Gastroesophageal sphincter (tissue), 4 donors: Measurements from ENCODE around the gene DAB1. TPM values are rescaled to one million over a fixed set of nuclear protein-coding genes. Genes with fewer than 3 reads are reported as not detected.

Experiments used
- ATAC-seq: fragments of 150-250 bp; one replicate; pipeline ENCODE4 v1.9.1; 2016; ENCODE audit warnings: mild to moderate bottlenecking, moderate library complexity
- H3K27ac ChIP-seq, 4 donors: fragments of 200-600 bp; sonication (generic) in 3 of 4; 1 replicate in 3 of 4; 2 replicates in 1 of 4; pipeline ENCODE4 v1.5.1; 2016 to 2019
- H3K27me3 ChIP-seq: fragments of 200-600 bp; sonication (generic); one replicate; pipeline ENCODE4 v1.5.1; 2019
- H3K36me3 ChIP-seq, 2 donors: fragments of 200-600 bp; sonication (generic); one replicate each; pipeline ENCODE4 v1.5.1; 2019; ENCODE audit warnings: control low read depth in 1 of 2
- H3K4me1 ChIP-seq, 3 donors: fragments of 200-600 bp; sonication (generic); 1 replicate in 2 of 3; 2 replicates in 1 of 3; pipeline ENCODE4 v1.5.1; 2016 to 2019; ENCODE audit warnings: control low read depth in 2 of 3
- H3K4me3 ChIP-seq, 2 donors: fragments of 200-600 bp; sonication (generic); one replicate each; pipeline ENCODE4 v1.5.1; 2019; ENCODE audit warnings: mild to moderate bottlenecking in 1 of 2, moderate library complexity in 1 of 2
- H3K9me3 ChIP-seq, 3 donors: fragments of 200-600 bp; sonication (generic); one replicate each; pipeline ENCODE4 v1.5.1; 2017 to 2019; ENCODE audit warnings: control low read depth in 2 of 3
- EP300 ChIP-seq: sonication (generic); formaldehyde crosslinking; IDR thresholded peaks from one replicate; pipeline ENCODE4 v1.6.1; 2017; ENCODE audit warnings: antibody characterized with exemption, mild to moderate bottlenecking
- POLR2A ChIP-seq, 2 donors: fragments of 450-650 bp; IDR thresholded peaks; one replicate each; pipeline ENCODE4 v1.6.1; 2017; ENCODE audit warnings: antibody characterized with exemption in 2 of 2, mild to moderate bottlenecking in 2 of 2, moderate library complexity in 1 of 2
- POLR2AphosphoS5 ChIP-seq: sonication (generic); formaldehyde crosslinking; IDR thresholded peaks from one replicate; pipeline ENCODE4 v1.6.1; 2017; ENCODE audit warnings: antibody characterized with exemption
- WGBS, 2 donors: methylation state at CpG; one replicate each; pipeline ENCODE4 v1.1.5; 2018; ENCODE audit warnings: low coverage in 1 of 2; 5-methylcytosine and 5-hydroxymethylcytosine counted together
- total RNA-seq, 4 donors: library from RNA; depleted of rRNA; stranded (reverse); fragments of >200 nt; gene quantifications; one replicate each; pipeline ENCODE4 v1.1.0, GENCODE V29; 2016
- TF ChIP-seq, protein P1 (sequence below), 4 experiments: fragments of 200-600 bp in 2 of 4; fragments of 450-650 bp in 2 of 4; sonication (generic) in 1 of 4; IDR thresholded peaks; one replicate each; pipeline ENCODE4 v1.5.1; 2017 to 2019; ENCODE audit warnings: antibody characterized with exemption in 4 of 4, mild to moderate bottlenecking in 2 of 4, moderate library complexity in 2 of 4

The DAB1 gene
- total RNA-seq, 4 donors from 2014 or later = 0.47 to 1.6 (median 1.1) TPM

DNA sequence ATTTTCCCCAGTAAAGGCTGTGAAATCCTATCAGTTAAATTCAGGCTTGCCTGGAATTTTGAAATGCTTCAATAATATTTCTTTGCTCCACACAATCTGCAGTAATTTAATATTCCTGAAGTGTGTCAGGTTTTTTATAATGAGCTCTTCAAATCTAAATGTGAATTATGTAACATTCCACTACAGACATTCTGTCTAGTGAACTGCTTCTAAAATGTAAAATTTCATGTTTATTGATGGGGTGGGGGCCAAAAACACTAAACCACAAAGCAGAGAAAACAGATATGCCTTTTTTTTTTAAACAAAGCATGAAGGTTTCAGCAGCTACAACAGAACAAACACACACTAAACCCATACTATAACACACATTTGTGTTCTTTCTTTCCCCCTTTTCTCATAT is 129.7 kb downstream of the DAB1 start:
- Histone ChIP-seq H3K4me3 (no peak overlapping the region), H3K27me3 (no peaks in the 10 kb centered on the region), H3K27ac (no peak overlapping the region), H3K4me1 (no peaks in the 10 kb centered on the region), H3K36me3 (no peaks in the 10 kb centered on the region), H3K9me3 (no peaks in the 10 kb centered on the region)
- no peak for ATAC-seq
- TF ChIP-seq POLR2A (IDR thresholded peaks at IDR 0.05) (no peak), EP300 (no peak), POLR2AphosphoS5 (no peak)
- TF ChIP-seq, protein P1, sequence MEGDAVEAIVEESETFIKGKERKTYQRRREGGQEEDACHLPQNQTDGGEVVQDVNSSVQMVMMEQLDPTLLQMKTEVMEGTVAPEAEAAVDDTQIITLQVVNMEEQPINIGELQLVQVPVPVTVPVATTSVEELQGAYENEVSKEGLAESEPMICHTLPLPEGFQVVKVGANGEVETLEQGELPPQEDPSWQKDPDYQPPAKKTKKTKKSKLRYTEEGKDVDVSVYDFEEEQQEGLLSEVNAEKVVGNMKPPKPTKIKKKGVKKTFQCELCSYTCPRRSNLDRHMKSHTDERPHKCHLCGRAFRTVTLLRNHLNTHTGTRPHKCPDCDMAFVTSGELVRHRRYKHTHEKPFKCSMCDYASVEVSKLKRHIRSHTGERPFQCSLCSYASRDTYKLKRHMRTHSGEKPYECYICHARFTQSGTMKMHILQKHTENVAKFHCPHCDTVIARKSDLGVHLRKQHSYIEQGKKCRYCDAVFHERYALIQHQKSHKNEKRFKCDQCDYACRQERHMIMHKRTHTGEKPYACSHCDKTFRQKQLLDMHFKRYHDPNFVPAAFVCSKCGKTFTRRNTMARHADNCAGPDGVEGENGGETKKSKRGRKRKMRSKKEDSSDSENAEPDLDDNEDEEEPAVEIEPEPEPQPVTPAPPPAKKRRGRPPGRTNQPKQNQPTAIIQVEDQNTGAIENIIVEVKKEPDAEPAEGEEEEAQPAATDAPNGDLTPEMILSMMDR (IDR thresholded peaks at IDR 0.05) = no peak

DNA sequence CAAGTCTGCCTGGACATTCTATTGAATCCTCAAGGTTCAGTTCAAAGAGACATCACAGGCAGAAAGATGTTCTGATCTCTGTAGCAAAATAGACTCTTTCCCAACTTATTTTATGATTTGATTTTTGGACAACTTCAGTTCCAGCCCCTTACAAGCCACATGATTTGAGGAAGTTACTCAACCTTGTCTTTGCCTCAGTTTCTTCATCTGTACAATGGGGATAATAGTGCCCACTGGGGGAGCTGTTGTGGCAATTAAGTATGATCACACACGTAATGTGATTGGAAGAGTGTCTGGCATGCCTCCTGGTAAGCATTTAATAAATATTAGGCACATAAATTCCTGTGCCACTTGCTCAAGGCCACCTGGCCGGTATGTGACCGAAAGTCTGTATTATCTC is 130.6 kb downstream of the DAB1 start:
- Histone ChIP-seq H3K27ac (no peak overlapping the region), H3K4me3 (no peak overlapping the region), H3K9me3 (no peaks in the 10 kb centered on the region), H3K4me1 (no peaks in the 10 kb centered on the region), H3K27me3 (no peaks in the 10 kb centered on the region), H3K36me3 (no peaks in the 10 kb centered on the region)
- ATAC-seq = no peak
- 80 to 82% methylated on average over 3 of the region's 3 CpGs for WGBS, 2 donors
- TF ChIP-seq POLR2AphosphoS5 = no peak
- no peak for TF ChIP-seq EP300
- TF ChIP-seq, protein P1 (IDR thresholded peaks at IDR 0.05) = no peak
- no peak for TF ChIP-seq POLR2A (IDR thresholded peaks at IDR 0.05)

DNA sequence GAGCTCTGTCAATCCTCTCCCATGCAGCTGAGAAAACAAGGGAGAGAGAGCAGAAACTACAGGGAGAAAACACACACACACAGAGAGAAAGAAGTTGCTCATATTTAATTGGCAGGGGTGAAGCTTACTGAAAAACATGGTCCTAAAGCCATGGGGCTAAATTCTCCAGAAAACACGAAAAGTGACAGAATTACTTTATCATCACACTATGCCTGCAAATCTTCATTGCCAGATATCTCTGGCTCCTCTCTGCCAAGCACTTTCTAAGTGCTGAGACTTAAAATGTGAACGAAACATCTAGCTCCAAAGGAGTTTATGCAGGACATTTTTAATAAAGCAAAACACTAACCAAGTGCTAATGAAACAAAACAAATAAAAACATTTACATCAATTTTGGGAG is 134.1 kb downstream of the DAB1 start:
- ATAC-seq = no peak
- H3K4me1 ChIP-seq = no peaks in the 10 kb centered on the region
- H3K9me3 ChIP-seq = no peaks in the 10 kb centered on the region
- H3K4me3 ChIP-seq = no peak overlapping the region
- TF ChIP-seq POLR2A (IDR thresholded peaks at IDR 0.05) (no peak), EP300 (no peak), POLR2AphosphoS5 (no peak)
- TF ChIP-seq, protein P1 (IDR thresholded peaks at IDR 0.05) = no peak
- H3K36me3 ChIP-seq = no peaks in the 10 kb centered on the region
- WGBS, 2 donors = 54% methylated on average over 2 of the region's 2 CpGs; no CpG with 5 or more reads in 1 of the 2 donors
- no peaks in the 10 kb centered on the region for H3K27me3 ChIP-seq
- H3K27ac ChIP-seq = no peak overlapping the region

DNA sequence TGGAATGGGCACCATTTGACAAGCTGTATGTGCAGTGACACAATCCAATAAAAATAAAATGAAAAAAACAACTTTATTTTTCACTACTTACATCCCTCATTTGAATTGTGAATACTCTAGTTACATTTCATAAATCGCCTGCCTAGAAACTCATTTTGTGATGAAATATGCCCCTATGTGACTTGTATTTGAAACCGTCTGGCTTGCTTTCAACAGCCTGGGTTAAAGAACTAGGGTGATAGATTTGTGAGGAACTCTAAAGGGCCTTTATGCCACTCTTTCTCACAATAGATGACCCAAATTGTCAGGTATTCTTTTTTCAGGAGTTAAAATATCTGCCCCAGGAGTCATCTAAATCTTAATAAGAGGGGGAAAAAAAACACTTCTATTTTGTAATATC is 137.9 kb downstream of the DAB1 start:
- Histone ChIP-seq H3K27me3 (no peaks in the 10 kb centered on the region), H3K4me3 (no peak overlapping the region), H3K27ac (no peak overlapping the region), H3K9me3 (no peaks in the 10 kb centered on the region), H3K4me1 (no peaks in the 10 kb centered on the region), H3K36me3 (no peaks in the 10 kb centered on the region)
- 83 to 94% methylated on average over 2 of the region's 2 CpGs for WGBS, 2 donors
- TF ChIP-seq EP300 (no peak), POLR2AphosphoS5 (no peak), POLR2A (IDR thresholded peaks at IDR 0.05) (no peak)
- TF ChIP-seq, protein P1 (IDR thresholded peaks at IDR 0.05) = no peak
- ATAC-seq = no peak

DNA sequence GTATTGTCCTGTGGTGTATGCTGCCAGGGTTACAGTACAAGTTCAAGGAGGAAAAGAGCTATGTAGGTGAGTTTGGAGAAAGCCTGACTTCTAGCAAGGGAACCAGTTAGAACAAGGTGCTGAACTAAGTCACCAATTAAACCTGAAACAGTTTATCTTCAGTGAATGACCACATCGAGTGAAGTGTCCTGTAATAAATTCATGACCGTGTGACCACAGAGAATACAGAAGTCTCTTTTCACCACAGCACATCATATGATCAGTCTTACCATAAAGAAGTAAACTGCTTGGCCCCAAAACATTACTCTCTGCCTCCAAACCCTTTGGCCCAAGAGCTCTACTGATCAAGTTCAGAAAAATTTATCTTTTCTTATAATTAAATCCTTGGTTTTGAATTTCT is 141.4 kb downstream of the DAB1 start:
- Histone ChIP-seq H3K4me3 (no peak overlapping the region), H3K4me1 (no peaks in the 10 kb centered on the region), H3K27ac (no peak overlapping the region), H3K27me3 (no peaks in the 10 kb centered on the region), H3K9me3 (no peaks in the 10 kb centered on the region), H3K36me3 (no peaks in the 10 kb centered on the region)
- no peak for TF ChIP-seq POLR2A (IDR thresholded peaks at IDR 0.05)
- TF ChIP-seq, protein P1 (IDR thresholded peaks at IDR 0.05) = no peak
- TF ChIP-seq POLR2AphosphoS5 = no peak
- TF ChIP-seq EP300 = no peak
- 67 to 68% methylated on average over 2 of the region's 2 CpGs for WGBS, 2 donors
- ATAC-seq = no peak
